DMS114 treated with DMSO at 0.1 percent for 48 hours (cell line): ENCODE data around the gene CCDC51.
"Not testable (repeated sequence)": the region's sequence is repeated elsewhere in the genome, so short reads cannot be mapped to it uniquely, and the experiment has no call there.

Source experiments
- DNase-seq: peaks from one replicate; lab custom pipeline; 2025; ENCODE audit not compliant: unreplicated experiment; lab: John Stamatoyannopoulos, UW

Gene CCDC51

DNA sequence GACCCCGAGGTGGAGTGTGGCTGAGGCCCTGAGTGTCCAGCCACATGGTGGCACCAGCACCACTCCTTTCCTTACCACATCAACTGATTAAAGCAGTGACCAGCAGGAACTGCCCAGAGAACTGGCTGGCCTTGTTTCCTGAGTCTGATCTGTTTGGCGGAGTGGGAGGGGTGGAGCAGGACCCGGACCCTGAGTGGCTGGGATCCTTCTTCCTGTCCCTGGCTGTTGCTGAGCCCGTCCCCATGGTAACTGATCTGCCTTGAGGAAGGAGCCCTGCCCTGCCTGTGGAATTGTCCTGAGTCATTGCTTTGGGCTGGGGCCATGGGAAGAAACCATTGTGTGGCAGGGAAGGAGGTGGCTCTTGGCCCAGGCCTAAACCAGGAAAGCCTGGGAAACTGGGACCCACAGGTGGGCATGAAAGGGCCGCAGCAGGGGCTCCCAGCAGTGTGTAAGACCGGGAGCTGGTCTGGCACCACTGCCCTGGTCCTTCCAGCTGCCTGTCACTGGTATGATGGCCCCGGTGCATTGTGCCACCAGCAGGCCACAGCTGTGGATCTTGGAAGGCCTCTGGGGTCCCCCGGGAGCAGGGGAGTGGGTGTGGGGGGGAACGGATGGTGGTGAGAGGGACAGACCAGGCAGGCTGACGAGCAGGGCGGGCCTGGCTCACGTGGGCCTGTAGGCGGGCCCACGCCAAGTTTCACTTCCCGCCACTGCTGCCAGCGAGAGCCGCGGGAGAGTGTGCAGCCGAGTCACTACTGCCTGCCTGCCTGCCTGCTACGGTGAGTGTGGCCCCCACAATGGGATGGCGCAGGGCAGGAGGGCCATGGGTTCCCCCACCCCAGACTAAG, 25.8 kb upstream of the CCDC51 start:
- peak; percentile 9 for DNase-seq

- DNase-seq, result no peak
These were observed 25.3 kb upstream of the CCDC51 start for GRCh38 chr3:48465237-48465530.

GRCh38 chr3:48464713-48465221, 24.8 kb upstream of the CCDC51 start:
- no peak for DNase-seq

GRCh38 chr3:48463703-48464102, 23.8 kb upstream of the CCDC51 start:
- DNase-seq, result no peak

GRCh38 chr3:48461767-48462166, 21.8 kb upstream of the CCDC51 start:
- not testable (repeated sequence) for DNase-seq

- no peak for DNase-seq
These were observed 20.6 kb upstream of the CCDC51 start for GRCh38 chr3:48460517-48460902.

DNA sequence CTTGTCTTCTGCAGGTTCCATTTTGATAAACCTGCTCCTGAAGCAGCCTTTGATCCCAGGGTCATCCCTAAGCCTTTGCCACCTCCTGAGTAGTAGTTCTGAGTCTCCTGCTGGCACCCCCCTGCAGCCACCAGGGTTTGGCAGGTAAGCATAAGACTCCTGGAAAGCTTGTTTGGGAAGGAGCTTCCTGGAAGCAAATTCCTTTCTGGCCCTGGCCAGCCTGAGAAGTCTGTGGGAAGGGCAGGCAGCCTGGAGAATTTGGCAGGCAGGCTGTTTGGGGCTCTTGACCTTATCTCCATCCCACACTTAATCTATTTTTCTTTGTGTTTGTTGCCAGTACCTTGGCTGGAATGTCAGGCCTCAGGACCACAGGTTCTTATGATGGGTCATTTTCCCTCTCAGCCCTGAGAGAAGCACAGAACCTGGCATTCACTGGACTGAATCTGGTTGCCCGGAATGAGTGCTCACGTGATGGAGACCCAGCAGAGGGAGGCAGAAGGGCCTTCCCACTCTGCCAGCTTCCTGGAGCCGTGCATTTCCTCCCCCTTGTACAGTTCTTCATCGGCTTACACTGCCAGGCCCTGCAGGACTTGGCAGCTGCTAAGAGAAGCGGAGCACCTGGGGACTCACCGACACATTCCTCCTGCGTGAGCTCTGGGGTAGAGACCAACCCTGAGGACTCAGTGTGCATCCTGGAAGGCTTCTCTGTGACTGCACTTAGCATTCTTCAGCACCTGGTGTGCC, 20.0 kb upstream of the CCDC51 start:
- no peak for DNase-seq

DNA sequence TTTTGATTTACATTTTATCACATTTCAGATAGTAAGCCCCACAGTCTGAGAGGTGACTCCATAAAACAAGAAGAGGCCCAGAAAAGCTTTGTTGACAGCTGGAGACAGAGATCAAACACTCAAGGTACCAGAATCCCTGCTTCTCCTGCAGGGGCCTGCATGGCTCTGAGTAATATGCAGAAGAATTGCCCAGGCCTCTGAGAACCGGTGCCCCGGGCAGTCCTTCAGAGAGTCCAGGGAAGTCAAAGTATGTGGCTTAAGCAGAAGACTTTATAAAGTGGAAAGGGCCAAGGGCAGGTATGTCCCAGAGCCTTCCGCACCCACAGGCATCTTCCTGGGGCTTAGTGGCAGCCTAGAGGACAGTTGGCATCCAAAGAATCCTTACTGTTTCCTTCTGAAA, 19.4 kb upstream of the CCDC51 start:
- DNase-seq, result no peak

- DNase-seq, result no peak
These were observed 16.5 kb upstream of the CCDC51 start for GRCh38 chr3:48456456-48456855.

DNA sequence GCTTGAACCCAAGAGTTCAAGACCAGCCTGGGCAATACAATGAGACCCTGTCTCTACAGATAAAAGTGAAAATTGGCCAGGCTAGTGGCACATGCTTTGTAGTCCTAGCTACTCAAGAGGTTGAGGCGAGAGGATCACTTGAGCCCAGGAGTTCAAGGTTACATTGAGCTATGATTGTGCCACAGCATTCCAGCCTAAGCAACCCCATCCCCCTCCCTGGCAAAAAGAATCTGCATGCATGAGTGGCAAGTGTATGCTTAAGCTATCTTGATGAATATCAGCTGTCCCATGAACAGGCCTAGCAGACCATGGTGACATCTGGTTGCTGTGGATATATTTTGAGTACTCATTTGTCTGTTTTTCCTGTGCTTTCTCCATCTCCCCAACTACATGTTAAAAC, 11.4 kb upstream of the CCDC51 start:
- no peak for DNase-seq

GRCh38 chr3:48446425-48447193, 6.7 kb upstream of the CCDC51 start, which contains the start of gene ATRIP:
Gene ATRIP (plus strand): TSS chr3:48446737. CDS start chr3:48446846, 109 bp downstream.
- DNase-seq, result peak; percentile 80

DNA sequence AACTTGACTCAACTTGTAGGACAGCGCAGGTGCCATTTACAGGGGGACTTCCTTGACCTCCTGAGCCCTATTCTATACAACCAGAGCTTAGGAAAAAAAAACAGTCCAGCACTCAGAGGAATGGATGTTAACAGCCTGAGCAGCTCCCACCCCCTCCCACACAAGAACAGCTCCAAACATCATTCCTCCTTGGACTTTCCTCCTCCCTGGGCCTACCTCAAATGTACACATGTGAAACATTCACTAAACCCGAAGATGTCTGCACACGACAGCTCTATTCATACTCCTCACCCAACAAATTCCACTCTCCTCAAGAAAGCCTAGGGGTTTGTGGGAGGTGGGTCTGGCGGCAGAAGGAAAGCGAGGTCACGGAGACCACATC, 6.1 kb upstream of the CCDC51 start:
- DNase-seq, result no peak

DNA sequence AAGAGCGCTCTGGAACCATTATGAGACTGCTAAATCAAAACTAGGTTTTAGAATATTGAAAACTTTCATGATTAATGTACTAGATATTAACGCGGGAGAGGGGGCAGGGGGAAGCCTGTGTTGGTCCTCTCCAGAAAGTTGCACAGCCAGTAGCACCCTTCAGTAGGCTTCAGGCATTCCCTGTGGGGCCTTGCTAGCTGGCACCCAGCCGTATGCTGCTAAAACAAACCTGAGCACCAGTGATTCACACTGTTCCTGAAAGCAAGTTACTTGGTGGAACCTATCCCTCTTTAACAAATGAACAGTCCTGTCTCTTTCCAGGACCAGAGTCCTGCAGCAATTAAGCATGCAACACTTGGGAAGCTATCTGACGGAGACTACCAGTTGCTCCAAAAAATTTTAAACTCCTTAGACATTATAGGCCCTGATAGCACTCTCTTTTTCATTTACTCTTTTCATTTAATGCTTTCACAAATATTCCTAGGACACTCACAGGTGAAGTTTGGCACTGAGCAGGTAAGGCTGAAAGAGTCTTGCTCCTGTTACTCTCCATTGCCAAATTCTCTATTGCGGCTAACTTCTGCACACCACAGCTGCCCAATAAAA, 5.5 kb upstream of the CCDC51 start:
- DNase-seq, result no peak

GRCh38 chr3:48441940-48442339, 2.0 kb upstream of the CCDC51 start:
- DNase-seq, result no peak

- DNase-seq, result no peak
These were observed 655 bp upstream of the CCDC51 start for GRCh38 chr3:48440590-48440958.

DNA sequence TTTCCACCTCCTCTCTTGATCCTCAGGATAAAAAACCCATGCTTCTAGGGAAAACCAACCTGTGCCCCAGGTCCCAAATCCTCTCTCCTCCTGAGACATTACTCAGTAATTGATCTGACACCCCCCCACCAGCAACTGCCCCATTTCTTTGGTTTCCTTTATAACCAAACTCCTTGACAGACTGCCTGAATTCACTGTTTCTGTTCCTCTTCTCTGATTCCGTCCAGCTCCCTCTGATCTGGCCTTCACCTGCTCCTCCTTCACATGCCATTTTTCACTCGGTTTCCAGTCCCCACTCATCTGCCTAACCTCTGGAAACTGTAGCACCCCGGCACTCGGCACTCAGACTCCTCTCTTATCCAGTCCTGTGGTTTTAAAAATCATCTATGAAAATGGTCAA, 2.1 kb downstream of the CCDC51 start:
- no peak for DNase-seq

DNA sequence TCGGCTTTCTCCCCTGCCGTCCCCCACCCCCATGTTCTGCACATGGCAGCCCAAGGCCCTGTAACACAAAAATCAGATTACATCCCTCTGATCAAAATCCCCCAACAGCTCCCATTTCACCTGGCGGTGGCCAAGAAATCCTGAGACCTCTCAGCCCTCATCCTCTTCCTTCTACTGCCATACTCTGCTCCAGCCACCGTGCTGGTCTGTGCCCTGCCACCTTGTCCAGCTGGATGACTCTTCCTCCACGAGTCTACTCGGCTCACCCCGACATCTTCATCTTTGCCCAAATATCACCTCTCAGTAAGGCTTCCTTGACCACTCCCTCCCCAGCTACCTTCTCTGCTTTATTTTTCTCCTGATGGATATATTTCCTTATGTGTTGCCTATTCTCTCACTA, 3.1 kb downstream of the CCDC51 start:
- no peak for DNase-seq

DNA sequence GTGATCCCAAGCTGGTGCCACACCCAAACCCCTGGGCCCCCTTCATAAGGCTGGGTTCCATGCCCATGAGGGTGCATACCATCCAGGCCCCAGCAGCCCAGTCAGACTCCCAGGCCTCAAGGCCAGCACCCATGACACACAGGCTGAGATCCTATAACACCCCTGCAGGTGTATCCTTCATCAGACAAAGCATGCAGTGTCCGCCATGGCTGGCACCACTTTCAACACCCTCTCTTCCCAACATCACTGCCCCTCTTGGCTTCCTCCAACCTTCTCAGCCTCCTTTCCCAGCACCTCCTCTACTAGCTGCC, 3.5 kb downstream of the CCDC51 start:
- no peak for DNase-seq

- DNase-seq, result peak; percentile 73
These were observed 4.0 kb downstream of the CCDC51 start for GRCh38 chr3:48435774-48436476.

- DNase-seq, result no peak
These were observed 4.7 kb downstream of the CCDC51 start for GRCh38 chr3:48435223-48435595.
